Left cardiac atrium (tissue), 4 donors: ENCODE results near the gene NEK4. TPM values are rescaled to one million over a fixed set of nuclear protein-coding genes. Genes with fewer than 3 reads are reported as not detected.

Experiments used
- ATAC-seq, 2 donors: fragments of 200-7000 bp; cut with Tn5 transposase; one replicate each; pipeline ENCODE4 v1.9.1; 2020; ENCODE audit warnings: mild to moderate bottlenecking in 2 of 2, moderate library complexity in 2 of 2
- DNase-seq: peaks from one replicate; pipeline ENCODE4 v3.0.0-alpha.2; 2020
- intact Hi-C, 2 donors: fragments of 100-400 bp; cut with DNase I; formaldehyde crosslinking; loops; one replicate each; pipeline versions ENCODE4 v1.14.1 to v1.15.1; 2022 to 2023
- long read RNA-seq: library from polyadenylated mRNA; unstranded; transcript quantifications from one replicate; pipeline ENCODE4 v2.0.0, GENCODE V29; 2021
- total RNA-seq, 2 donors: library from RNA; stranded (reverse); fragmentation: NEBNext Ultra II Directional; extraction: Animal tissue kit (Norgen Biotek cat#: 25700); gene quantifications; one replicate each; pipeline ENCODE4 v1.2.1, GENCODE V29; 2021
- donor health status: DM: no; HTN: yes; CAD: no.
- donor health status: DM: no; HTN: yes; CAD: no; lungs with severe emphysema.
- donor health status: DM: yes; HTN: yes; CAD: no.
- donor health status: Dilated cardiomyopathy.

The NEK4 gene
- 10 to 100 TPM; 14.8 to 16.9 TPM for total RNA-seq
- long read RNA-seq, full-length matches to known transcripts = 3 of 10 reads
- long read RNA-seq, partial matches to known transcripts = 3 of 10 reads
- long read RNA-seq, other reads (novel, unspliced or antisense) = 4 of 10 reads

DNA sequence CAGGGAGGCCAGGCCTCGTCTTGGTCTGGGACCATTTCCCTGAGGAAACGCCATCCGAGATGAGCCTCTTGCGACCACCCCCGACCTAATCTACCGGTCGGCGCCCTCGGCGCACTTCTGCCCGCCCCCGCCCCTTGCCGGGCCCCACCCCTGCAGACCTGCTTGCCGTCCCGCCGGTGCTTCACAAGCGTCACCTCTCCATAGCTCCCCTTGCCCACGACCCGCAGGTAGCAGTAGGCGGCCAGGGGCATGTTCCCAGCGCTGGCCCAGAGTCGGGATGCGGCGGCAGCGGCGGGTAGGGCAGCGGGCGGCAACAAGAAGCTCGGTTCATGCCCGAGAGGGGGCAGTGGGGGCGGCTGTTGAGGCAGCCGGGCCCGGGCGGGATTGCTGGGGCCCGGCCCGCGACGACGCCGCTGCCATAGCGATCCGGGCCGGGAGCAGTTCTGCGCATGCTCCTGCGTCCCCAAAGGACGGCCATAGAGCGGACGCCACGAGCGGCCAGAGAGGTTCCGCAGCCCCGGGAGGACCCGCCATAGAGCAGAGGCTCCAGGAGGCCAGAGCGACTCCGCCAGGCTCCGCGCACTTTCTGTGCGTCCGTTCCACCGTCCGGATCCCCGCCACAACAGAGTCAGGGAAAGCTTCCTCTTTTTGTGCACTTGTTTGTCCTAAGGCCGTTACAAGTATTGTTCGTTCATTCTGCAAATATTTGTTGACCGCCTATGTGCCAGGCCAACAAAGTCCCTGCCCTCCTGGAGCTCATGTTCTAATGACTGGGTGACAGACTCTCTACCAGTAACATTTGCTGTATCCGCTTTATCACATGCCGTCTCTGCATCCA, at the start of gene NEK4:
Gene NEK4, minus strand, starts transcription at position 445 of the 838 bp plus-strand sequence. Its CDS starts 194 bp downstream, at position 251.
- ATAC-seq = peak; percentile 99 to 100
- DNase-seq = peak; percentile 96
- intact Hi-C loops = loop anchor here in 1 of 2 donors (5.0 kb wide), 1 partner anchor 62 kb away; the partner anchor contains the start of gene ITIH4

DNA sequence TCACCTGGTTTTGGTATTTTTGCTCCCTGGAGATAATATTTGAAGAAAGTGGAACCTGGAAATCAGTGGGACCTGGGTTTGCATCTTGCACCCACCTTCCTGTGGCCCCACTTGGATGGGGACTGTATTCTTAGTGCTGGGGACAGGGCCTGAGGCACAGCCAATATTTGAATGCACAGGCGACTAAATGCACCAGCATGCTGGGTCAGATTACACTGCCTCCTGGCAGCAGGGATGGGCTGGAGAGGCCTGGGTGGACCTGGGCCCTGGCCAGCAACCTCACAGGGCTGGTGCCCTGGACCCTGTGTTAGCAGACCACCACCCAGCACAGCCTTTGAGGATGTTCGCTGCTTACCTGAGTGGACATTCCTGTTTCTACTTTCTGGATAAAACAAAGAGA, 49.2 kb upstream of the NEK4 start:
- ATAC-seq (no peak), DNase-seq (no peak)
- intact Hi-C loops = no loop called here

DNA sequence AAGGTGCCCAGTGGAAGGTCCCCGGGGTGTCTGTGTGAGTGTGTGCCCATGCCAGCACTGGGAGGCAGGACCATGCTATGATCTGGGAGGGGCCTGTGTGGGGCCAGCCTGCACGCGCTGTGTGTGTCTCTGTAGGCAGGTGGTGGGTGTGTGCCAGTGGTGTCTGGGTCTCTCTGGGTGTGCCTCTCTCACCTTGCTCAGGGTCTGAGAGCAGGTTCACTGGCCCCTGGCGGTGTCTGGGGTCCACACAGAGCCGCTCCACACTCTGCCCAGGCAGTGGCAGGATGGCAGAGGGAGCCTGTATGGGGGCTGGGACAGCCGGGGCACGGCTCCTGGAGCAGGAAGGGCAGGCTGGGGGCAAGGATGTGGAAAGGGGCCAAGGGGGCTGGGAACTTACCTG, 47.1 kb upstream of the NEK4 start:
- intact Hi-C loops = no loop called here
- no peak for DNase-seq
- ATAC-seq = no peak

DNA sequence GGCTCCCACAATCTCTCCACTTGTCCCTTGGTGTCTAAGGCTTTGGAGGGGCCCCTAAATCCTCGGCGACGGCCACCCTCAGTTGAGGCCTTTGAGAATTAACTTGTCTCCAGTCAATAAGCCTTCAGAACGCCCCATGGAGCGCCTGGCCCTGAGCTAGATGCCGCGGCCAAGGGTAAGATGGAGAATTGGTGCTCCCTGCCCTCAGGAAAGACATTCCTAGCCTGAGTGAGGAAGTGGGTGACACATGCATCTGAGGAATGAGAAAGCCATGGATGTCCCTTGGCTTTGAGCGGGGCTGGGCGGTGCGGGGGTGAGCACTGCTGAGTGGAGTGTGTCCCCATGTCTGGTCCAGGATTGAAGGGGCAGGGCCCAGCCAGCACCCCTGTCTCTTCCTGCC, 46.5 kb upstream of the NEK4 start:
- DNase-seq = no peak
- no peak for ATAC-seq

GRCh38 chr3:52816654-52817053, 45.9 kb upstream of the NEK4 start:
- no peak for DNase-seq
- no peak for ATAC-seq
- intact Hi-C loops = no loop called here

More for the DNA sequence above, 46.5 kb upstream of the NEK4 start:
- intact Hi-C loops = no loop called here

DNA sequence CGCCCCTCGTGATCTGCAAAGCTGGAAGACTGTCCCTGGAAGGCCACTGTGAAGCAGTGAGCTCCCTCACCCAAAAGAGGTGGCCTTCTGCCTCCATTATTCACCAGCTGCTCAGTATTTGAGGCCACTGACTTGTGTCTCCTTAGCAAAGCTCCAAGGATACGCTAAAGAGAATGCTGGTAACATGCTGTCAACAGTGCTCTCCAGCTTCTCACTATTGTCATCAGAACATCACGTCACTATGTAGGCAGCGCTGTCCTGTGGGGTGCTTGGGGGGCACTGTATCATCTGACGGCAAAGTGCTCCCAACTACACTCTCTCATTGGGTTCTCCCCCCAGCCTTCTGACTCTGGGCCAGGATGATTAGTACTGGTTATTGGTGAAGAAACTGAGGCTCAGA, 45.5 kb upstream of the NEK4 start:
- ATAC-seq (no peak), DNase-seq (no peak)
- intact Hi-C loops = no loop called here

GRCh38 chr3:52813810-52814209, 43.1 kb upstream of the NEK4 start:
- ATAC-seq (no peak), DNase-seq (no peak)
- intact Hi-C loops = no loop called here

DNA sequence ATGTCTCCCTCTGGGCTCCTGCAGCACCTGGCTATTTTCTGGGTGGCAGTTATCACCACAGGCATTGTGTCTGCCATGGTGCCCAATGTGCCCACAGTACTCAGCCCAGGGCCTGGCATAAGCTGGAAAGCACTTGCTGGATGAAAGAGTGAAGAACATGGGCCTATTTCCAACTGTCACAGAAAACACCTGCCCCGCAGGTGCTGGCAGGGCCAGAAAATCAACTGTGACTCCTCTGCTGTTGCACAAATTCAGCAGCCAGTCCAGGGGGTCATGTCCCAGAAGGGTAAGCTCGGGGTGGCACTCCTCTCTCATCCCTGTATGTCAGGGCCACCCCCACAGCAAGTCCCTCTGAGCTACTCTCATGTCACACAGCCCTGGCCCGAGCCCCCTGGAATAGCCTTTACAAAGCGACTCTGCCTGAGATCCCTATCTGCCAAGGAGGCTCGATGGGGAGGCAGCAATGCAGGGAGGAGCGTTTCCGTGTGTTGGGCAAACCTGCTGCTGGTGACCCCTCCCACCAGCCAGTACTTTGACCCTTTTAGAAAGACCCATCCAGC, 40.8 kb upstream of the NEK4 start:
- intact Hi-C loops = no loop called here
- ATAC-seq = no peak
- DNase-seq = no peak

GRCh38 chr3:52810923-52811322, 40.2 kb upstream of the NEK4 start:
- intact Hi-C loops = no loop called here
- ATAC-seq (no peak), DNase-seq (no peak)

GRCh38 chr3:52809662-52810377, 39.1 kb upstream of the NEK4 start:
- DNase-seq (no peak), ATAC-seq (no peak)
- intact Hi-C loops = no loop called here

DNA sequence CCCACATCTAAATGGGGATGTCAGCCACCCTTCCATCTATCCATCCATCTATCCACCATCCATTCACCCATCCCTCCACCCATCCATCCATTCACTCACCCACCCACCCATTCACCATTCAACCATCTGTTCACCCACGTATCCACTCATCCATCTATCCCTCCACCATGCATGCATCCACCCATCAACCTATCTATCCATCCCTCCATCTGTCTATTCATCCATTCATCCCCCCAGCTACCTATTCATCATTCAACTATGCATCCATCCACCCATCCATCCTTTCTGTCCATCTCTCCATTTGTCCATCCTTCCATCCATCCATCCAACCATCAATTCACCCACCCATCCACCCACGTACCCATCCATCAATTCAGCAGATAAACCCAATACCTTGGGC, 38.4 kb upstream of the NEK4 start:
- DNase-seq (no peak), ATAC-seq (no peak)
- intact Hi-C loops = no loop called here

GRCh38 chr3:52805270-52806039, 34.7 kb upstream of the NEK4 start:
- no peak for ATAC-seq
- intact Hi-C loops = no loop called here

GRCh38 chr3:52801839-52802238, 31.1 kb upstream of the NEK4 start:
- ATAC-seq = no peak
- intact Hi-C loops = no loop called here
- DNase-seq = no peak

More at GRCh38 chr3:52805270-52806039, 34.7 kb upstream of the NEK4 start:
- DNase-seq = no peak

DNA sequence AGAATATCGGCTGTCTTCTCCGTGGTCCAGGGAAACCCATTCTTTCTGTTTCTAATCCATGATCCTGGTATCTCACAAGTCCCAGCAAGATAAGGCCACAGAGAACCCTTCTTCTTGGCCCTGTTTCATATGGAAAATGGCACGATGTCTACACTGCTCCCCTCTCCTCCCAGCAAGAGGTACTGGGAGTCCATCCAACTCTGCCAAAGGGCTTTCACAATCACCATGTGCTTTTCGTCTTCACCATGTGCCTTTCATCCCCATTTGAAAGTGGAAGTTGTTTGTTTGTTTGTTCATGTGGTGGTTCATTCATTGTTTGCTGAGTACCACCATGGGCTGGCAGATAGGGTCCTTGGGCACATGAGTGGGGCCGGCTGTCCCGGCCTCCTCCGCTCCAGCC, 29.3 kb upstream of the NEK4 start:
- DNase-seq = no peak

GRCh38 chr3:52798978-52799476, 28.3 kb upstream of the NEK4 start:
- intact Hi-C loops = no loop called here
- ATAC-seq = peak in 1 of 2 donors; percentile 65
- DNase-seq = no peak

More for the DNA sequence above, 29.3 kb upstream of the NEK4 start:
- ATAC-seq = no peak
- intact Hi-C loops = no loop called here

DNA sequence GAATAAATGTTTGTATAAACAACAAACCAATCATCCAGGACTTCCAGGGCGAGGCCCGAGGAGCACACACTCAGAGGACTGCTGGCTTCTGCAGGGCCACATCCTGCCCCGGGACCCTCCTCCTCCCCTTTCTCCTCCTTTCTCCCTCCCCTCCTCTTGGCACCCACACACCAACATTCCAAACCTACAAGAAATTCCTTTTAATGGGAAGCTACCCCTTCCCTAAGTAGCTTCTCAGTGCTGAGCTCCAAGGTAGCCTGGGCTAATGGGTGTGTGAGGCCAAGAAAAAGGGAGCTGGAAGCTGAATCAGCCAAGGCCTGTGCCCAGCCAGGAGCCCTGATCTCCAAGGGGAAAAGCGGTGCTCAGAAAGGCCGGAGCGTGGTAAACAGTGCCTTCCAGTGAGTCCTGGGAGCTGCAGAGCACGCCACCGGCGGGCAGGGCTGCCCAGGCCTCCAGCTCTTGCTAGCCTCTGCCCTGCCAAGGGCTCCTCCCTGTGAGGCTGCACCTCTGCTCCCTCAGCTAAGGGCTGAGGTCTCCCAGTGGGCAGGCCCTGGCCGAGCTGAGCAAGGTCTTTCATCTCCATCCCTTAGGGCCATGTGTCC, 27.7 kb upstream of the NEK4 start:
- DNase-seq = no peak

DNA sequence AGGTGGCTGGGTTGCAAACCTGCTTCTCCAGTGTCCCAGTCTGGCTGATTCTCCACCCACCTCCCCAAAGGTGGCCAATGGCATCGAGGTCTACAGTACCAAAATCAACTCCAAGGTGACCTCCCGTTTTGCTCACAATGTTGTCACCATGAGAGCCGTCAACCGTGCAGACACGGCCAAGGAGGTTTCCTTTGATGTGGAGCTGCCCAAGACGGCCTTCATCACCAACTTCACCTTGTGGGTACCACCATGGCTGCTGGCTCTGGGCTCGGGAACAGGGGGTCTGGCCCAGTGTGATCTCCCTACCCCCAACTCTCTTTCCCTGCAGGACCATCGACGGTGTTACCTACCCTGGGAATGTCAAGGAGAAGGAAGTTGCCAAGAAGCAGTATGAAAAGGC, 25.7 kb upstream of the NEK4 start:
- DNase-seq (no peak), ATAC-seq (no peak)
- intact Hi-C loops = no loop called here

More for the DNA sequence above, 27.7 kb upstream of the NEK4 start:
- ATAC-seq = peak in 1 of 2 donors; percentile 20
- intact Hi-C loops = no loop called here

GRCh38 chr3:52795298-52795900, 24.7 kb upstream of the NEK4 start:
- DNase-seq = no peak
- ATAC-seq = no peak
- intact Hi-C loops = no loop called here
